CMK (cell line): ENCODE measurements around the gene UTS2.

ENCODE experiments used
- DNase-seq: peaks from one replicate; pipeline ENCODE4 v3.0.0-alpha.2; 2010; ENCODE audit warnings: low read depth

Gene UTS2

GRCh38 chr1:7810395-7810794, 42.5 kb downstream of the UTS2 start:
- DNase-seq, result no peak

DNA sequence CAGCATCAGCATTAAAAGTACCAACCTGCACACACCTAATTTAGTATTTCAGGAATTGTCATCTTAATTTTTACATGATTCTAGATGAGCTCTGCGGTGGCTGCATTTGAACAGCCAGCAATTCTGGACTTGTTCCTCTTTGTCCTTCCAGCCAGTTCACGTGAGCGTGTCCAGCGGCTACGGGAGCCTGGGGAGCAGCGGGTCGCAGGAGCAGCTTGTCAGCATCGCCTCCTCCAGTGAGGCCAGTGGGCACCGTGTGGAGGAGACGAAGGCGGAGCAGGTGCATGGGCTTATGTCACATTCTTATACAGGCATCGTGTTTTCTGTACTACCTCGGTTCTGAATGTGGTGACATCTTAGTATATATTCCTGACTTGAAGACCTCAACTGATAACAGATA, 43.1 kb downstream of the UTS2 start:
- DNase-seq, result no peak

DNA sequence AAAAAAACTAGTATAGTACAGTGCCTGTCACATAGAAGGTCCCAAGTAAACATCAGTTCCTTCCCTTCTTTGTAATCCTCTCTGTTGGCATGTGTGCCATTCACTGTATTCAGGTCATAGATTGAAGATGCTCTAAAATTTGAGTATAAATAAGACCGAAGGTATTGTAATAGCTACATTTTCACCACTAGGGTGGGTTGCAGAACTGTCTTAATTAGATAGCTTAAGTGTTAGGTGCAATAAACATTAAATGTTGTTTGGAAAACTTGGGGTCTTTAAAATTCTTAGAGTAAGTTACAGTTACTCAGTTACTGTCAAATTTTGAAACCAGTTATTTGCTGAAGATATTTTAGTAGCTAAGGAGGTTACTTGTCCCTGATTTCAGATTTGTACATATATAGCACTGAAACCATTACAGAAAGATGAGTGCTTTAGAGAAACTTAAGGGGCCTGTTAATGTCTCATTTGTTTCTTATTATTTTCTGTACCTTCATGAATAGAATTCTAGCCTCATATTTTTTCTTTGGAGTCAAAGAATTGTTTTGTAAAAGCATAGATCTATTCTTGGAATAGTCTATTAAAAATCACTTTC, 44.5 kb downstream of the UTS2 start:
- no peak for DNase-seq

- DNase-seq, result no peak
Measured at GRCh38 chr1:7805460-7805859, 47.4 kb downstream of the UTS2 start.
